HG03558 (cell line): ENCODE measurements around the gene IGFBP7.
"Not testable (repeated sequence)": the region's sequence is repeated elsewhere in the genome, so short reads cannot be mapped to it uniquely, and the experiment has no call there.

Experiments
- ATAC-seq: cut with Tn5 transposase; IDR thresholded peaks from one replicate; pipeline ENCODE4 v1.9.1; 2021; ENCODE audit warnings: moderate number of reproducible peaks; ENCODE audit not compliant: unreplicated experiment; ENCODE audit errors: extremely low read depth

The IGFBP7 gene

DNA sequence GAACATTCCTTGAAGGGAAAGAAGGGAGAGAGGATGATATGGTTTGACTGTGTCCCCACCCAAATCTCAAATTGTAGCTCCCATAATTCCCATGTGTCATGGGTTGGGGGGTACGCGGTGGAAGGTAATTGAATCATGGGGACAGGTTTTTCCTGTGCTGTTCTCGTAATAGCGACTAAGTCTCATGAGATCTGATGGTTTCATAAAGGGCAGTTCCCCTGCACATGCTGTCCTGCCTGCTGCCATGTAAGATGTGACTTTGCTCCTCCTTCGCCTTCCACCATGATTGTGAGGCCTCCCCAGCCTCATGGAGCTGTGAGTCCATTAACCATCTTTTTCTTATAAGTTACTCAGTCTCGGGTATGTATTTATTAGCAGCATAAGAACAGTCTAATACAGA, 63.1 kb downstream of the IGFBP7 start:
- ATAC-seq, result not testable (repeated sequence)

DNA sequence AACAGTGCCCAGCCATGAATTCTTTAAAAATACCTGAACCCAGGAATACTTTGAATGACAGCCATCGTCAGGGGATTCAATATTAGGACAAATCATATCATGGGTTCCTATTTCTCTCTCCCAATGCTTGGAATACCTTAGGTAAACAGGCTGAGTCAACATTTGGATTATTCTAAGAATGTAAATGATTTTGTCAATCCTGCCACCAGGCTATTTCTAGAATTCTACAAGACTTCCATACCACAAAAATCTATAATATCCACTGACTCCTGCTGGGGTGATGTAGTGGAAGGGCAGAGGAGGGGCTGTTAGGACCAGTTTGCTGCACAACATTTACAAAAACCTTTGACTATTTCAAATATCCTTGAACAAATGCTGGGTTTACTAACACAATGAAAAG, 65.2 kb downstream of the IGFBP7 start:
- ATAC-seq, result no peak

DNA sequence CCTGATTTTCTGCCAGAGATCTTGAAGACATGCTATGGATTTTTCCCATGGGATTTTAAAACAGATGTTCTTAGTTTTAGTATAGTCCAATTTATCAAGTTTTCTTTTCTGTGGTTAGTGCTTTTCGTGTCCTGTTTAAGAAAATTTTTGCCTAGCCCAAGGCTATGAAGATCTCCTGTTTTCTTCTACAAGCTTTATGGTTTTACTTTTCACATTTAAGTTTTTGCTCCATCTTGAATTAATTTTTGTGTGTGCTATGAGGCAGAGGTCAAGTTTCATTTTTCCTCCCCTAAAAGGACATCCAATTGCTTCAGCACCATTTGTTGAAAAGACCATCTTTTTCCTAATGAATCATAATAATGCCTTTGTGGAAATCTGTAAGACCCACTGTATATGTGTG, 65.9 kb downstream of the IGFBP7 start:
- no peak for ATAC-seq

DNA sequence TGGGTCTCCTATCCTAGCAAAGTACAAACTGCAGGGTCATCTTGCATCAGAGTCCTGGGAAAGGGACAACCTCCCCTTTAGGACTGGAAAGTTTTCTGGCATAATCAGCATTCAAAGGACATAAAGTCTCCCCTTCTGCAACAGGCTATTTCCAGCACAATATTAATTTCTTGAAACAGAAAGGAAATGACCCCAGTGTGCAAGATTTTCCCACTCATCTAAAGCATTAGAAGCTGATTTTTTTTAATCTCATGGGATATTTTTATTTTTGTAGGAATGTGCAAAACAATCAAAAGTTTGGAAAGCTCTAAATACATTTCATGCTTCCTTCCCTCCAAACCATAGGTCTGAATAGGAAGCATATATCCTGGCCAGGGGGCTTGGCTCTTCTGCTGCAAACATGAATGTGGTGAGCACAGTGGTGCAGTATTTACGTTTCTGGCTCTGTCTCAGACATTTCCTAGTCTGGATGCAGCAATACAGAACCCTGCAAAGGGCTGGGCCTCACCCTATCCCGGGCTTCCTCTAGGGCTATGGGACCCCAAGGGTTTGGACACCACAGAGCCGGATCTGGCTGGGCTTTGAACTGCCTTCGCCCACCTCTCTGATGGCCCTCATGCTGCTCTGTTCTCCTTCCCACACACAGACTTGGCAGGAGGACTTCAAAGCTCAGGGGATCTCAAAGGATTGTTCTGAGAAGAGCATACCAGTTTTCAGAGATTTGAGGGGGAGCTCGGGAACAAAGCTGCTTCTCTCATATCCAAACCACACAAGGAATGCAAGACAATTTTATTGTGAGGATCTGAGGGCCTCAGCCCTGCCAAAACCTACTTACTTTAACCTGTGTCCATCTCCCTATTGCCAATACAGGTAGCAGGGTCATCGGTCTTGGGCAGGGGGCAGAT, 66.6 kb downstream of the IGFBP7 start:
- no peak for ATAC-seq

DNA sequence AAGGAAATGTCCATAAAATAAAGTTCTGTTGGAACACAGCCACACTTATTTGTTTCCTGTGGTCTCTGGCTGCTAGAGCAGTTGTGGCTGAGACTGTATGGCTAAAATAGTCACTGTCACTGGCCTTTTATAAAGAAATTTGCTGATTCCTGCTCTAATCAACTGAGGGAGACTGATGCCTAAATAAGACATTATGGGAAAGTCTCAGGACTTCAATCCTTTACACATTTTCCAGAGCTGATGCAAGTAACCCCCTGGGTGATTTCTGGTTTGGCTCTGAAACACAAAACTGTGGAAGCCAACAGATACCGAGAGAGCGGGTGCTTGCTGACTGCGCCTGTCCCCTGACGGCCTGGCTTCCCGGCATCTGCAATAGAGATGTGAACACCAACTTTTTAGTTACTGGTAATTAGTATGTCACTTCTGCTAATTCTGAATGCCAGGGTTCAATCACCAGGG, 67.4 kb downstream of the IGFBP7 start:
- ATAC-seq, result no peak

DNA sequence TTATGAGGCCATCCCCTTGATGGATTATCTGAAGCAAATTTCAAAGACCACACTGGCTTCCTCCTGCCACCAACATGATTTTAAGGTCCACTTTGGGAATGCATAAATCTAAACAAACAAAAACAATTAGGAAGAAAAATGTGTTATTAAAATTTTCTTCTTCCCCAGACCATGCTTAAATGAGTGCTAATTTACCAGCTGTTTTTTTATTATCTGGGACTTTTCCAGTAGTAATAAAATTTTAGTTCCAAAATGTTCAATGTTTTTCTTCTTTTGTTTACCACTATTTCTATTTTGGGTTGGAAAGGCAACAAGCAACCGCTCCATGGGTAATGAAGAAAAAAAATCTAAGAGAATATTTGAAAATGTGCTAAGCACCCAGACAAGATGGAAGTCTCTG, 69.2 kb downstream of the IGFBP7 start:
- no peak for ATAC-seq

DNA sequence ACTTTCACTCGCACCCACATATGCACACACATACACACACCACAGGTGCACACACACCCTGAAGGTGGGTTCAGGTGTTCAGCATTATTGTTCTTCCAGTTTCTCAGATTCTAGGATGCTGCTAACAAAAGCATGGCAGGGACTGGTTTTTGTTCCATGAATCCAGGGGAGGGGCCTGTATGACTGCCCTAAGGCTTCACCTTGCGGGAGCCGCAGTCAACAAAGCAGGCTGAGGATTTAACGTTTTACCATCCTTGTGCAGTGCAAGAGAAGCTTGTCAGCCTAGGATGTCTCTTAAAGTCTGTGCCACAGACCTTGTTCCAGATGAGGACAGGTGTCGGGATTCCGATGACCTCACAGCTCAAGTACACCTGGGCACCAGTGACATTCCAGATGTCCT, 69.7 kb downstream of the IGFBP7 start:
- ATAC-seq, result no peak

DNA sequence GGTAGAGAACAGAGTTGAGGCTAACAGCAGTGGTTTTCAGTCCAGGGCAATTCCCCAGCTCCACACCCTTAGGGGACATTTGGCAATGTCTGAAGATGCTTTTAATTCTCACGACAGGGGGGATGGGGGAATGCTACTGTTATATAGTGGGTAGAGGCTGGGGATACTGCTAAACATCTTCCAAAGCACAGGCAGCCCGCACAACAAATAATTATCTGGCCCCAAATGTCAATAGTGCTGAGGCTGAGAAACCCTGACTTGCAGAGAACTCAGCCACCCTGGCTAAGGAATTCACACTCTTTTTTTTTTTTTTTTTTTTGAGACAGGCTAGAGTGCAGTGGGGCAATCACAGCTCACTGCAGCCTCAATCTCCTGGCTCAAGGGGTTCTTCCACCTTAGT, 70.8 kb downstream of the IGFBP7 start:
- ATAC-seq, result no peak

DNA sequence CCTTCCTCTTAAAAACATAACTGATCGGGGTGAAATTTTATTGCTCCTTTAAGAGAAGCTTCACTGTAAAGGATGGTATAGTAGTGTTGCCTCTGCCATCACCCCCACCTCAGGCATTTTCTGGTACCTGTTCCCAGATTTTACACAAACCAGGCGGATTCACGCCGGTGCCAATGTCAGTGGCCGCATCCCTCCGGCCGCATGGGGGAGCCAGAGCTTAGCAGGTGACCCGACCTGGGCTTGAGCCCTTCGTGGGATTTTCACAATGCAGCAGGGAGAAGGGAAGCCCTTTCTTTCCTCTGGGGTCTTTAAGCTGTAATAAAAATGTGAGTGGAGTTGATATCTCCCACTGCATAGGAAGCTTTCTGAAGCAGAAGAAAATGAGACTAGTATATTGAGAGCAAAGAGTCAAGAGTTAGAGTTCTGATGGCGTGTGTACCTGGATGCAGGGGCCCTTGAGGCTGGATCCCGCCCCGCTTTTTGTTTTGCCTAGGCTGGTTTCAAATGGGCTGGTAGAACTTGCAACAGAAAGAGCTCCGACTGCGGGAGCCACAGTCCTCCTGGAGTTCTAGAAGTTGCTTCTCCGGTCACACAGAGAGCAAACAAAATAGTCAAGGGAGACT, 72.1 kb downstream of the IGFBP7 start:
- ATAC-seq, result no peak

DNA sequence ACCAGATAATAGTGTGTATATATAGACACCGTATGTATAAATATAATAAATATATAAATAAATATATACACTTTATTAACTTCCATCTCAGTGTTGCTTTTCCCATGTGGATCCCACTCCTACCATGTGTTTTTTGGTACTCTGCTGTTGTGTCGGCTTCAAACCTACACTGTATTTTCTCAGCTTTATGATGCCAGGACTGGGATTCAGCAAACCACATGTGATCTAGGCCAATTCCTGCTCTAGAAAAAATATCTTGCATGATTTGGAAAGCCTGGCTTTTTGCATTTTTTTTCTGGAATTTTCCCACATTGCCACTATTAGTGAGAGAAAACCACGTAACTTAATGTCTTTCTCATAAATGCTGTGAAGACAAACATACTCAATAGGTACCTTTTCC, 75.7 kb downstream of the IGFBP7 start:
- ATAC-seq, result no peak

DNA sequence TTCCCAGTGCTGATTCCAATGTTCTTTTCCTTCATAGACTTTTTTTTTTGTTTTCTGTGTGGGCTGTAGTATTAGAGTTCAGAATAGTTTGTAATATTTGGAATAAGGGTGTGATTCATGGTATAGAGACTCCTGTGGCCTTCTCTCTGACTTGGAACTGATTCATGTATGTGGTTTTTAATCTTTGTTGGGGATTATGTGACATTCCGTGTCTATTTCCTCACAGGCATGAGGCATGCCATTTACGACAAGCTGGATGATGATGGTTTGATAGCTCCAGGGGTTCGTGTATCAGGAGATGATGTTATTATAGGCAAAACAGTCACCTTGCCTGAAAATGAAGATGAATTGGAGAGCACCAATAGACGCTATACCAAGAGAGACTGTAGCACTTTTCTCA, 87.1 kb downstream of the IGFBP7 start:
- ATAC-seq, result no peak

DNA sequence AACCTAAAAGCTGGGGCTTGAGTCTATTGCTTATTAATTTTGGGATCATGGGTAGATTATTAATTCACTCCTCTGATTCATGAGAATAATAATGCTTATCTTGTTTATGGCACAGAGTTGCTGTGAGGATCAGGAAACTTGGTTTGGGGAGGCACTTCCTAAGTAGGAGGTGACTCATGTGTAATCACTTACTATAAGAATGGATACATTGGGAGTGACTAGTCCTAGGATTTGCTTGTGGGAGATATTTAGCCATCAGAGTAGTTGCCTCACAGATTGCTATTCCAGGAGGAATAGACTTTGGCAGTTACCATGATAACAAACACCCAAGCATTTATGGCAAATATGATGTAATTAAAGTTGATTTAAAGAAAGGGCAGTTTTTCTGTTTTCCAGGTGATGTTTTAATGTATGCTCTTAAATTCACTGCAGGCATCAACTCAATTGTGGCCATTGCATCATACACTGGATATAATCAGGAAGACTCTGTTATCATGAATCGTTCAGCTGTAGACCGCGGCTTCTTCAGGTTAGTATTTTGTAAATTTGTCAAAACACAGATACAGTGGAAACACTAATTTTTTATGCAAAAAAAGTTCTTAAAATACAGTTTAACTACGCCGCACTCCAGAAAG, 89.6 kb downstream of the IGFBP7 start:
- ATAC-seq, result no peak

DNA sequence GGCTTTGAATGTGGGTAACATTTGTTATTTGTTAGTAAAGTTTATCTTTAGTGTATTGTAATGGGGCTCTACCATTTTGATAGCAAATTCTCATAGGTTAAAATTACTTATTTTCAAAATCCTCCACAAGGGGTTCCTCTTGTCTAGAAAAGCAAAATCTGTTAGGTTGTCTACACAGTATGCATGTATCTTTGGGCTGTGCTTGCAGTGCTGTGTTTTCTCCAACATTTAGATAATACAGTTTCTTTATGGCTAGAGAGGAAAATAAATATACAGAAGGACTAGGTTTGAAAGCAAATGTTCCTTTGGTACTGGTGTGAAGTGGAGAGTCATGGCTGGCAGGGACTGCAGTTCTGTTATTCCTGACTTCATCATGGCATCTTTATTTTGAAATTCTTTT, 91.2 kb downstream of the IGFBP7 start:
- ATAC-seq, result no peak

DNA sequence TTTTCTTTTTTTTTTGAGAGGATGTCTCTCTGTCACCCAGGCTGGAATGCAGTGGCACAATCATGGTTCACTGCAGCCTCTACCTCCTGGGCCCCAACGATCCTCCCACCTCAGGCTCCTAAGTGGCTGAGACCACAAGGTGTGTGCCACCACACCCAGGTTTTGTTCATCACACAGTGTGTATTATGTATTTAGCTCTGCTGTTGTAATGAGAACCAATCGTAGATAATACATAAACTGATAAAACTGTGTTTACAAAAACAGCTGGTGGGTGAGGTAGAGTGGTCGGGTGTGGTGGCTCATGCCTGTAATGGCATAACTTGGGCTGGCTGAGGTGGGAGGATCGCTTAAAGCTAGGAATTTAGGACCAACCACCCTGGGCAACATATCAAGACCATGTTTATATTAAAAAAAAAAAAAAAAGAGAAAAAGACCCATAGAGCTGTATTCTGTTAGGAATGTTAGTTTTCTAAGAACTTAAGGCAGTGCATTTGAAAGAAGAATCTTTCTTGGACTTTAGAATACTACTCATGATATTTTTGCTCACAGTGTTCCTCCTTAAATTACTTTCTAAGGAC, 96.6 kb downstream of the IGFBP7 start:
- no peak for ATAC-seq

DNA sequence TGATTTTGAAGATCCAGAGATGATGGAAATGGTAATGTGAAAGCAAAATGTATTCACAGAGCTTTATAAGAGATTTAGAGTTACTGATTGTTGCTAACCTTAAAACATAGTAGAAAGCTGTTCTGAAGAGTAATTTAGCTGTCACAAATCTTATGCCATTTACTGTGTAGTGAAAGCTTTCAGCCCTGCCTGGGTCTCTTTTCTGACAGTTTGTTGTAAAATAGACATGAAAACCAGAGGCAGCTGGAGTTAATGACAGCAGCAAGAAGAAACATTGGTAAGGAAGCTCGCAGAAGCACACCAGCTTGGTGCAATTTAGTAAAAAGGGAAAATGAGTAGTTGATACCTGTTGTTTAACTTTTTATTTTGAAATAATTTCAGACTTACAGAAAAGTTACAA, 110.4 kb downstream of the IGFBP7 start:
- no peak for ATAC-seq

DNA sequence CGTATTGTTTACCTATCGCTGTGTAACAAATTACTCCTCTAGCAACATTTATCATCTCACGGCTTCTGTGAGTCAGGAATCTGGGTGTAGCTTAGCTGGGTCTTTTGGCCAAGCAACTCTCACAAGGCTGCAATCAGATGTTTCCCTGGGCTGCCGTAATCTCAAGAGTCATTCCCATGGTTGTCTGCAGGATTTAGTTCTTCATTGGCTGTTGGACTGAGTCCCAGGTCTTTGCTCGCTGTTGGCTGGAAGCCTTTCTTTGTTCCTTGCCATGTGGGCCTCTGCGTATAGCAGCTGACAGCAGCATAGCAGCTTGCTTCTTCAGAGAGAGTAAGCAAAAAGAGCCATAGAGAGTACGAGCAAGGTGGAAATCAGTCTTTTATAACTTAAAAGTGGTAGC, 114.7 kb downstream of the IGFBP7 start:
- ATAC-seq, result no peak

DNA sequence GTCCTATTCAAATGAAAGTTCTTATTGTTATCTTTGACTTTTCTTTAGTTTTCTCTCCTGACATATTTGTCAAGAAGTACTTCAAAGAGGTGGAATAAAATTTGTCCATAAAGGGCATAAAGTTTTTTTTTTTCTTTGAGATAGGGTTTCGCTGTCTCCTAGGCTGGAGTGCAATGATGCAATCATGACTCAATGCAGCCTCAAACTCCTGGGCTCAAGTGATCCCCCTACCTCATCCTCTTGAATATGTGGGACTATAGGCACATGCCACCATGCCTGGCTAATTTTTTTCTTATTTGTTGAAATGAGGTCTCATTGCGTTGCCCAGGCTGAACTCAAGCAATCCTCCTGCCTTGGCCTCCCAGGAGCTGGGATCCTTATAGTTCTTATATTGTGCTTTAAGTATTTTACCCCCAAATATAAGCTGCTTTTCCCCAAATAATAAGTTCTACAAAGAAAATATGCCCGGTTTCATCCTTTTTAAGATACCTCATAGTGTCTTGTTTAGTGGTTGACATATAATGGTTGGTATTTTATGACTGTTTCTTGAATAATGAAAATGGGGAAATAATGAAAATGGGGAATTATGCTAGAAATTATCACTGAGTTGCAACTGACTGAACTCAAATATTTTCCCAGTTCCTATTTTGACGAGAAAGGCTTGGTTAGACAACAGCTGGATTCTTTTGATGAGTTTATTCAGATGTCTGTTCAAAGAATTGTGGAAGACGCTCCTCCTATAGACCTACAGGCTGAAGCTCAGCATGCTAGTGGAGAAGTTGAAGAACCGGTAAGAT, 119.9 kb downstream of the IGFBP7 start:
- ATAC-seq, result no peak

DNA sequence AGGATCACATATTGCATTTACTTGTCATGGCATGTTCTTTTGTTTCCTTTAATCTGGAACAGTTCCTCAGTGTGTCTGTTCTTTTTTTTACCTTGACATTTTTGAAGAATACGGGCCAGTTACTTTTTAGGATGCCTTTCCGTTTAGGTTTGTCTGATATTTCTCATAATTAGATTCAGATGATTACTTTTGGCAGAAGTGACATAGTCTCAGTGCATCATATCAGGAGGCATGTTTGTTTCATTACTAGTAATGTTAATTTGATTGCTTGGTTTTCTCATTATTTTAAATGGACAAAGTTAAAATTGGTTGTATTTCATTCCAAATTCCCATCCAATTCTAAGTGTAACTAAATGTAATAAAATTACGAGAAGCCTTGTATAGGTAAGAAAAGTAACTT, 123.2 kb downstream of the IGFBP7 start:
- no peak for ATAC-seq

DNA sequence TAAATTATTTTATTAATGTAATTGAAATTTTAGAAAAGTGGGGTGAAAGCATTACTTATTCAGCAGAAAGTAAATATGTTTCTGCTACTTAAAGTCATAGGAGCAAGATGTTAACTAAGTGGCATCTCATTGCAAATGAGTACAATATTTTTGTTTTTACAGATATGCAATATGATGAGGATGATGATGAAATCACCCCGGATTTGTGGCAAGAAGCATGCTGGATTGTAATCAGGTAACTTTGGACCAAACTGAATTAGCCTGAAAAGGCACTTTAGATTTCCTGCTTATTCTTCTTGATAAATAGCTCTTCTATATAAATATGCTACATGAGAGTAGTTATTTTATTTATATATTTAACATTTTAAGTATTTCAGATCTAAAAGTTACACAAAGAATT, 124.0 kb downstream of the IGFBP7 start:
- no peak for ATAC-seq

DNA sequence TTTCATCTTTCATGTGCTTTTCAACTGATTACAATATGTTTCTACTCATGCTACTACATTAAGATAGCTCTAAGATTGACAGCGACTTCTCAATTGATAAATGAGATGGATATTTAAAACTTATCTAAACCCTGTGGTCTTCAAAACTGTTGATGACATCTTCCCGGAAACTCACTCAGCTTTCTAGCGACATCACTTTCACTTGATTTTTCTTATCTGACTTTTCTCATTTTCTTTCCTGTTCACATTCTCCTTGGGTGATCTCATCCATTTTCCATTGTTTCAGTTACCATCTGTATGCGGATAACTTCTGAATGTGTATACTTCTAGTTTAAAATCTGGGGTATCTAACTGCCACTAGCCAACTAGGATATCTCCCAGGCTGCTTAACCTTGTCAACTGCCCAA, 128.4 kb downstream of the IGFBP7 start:
- no peak for ATAC-seq
